ENCODE measurements around the gene PCGF3.

GRCh38 chr4:706834-707598 is 1.4 kb downstream of the PCGF3 start:
- TF ChIP-seq EP300 (IDR thresholded peaks at IDR 0.05) (no peak), CTCF (IDR thresholded peaks at IDR 0.05) (no peak)

Data from esophagus muscularis mucosa (tissue), 3 donors.